ENCODE data around the gene ALOX15B.

Gene ALOX15B

DNA sequence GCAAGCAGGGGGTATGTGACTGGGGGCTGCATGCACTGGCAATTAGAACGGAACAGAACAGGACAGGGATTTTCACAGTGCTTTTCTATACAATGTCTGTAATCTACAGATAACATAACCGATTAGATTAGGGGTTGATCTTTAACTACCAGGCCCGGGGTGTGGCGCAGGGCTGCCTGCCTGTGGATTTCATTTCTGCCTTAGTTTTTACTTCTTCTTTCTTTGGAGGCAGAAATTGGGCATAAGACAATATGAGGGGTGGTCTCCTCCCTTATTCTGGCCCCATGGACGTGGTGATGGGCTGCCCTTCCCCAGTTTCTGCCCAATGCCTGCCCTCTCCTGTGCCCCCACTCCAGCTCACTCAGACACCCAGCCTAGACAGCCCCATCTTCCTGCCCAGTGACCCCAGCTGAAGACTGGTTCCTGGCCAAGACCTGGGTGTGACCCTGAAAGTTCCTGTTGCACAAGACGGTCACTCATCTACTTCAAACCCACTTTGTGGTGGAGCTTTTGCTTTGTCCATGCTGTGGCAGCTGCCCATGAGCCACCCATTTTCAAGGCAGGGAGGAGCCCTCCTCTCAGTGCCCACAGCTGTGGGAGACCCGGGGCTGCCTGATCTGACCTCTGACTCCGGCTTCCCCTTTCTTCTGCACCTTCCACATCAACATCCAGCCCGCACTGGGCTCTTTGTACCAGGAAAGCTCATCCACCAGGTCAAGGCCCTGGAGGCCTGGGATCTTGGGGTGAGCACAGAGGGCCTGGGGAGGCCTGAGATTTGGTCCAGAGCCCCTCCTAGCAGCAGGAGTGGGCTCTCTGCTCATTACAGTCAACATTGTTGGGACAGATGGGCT is 30.1 kb downstream of the ALOX15B start:
- TF ChIP-seq EZH2phosphoT487 (IDR thresholded peaks at IDR 0.05; ENCODE audit: borderline replicate concordance) = no peak
- TF ChIP-seq, protein P1, sequence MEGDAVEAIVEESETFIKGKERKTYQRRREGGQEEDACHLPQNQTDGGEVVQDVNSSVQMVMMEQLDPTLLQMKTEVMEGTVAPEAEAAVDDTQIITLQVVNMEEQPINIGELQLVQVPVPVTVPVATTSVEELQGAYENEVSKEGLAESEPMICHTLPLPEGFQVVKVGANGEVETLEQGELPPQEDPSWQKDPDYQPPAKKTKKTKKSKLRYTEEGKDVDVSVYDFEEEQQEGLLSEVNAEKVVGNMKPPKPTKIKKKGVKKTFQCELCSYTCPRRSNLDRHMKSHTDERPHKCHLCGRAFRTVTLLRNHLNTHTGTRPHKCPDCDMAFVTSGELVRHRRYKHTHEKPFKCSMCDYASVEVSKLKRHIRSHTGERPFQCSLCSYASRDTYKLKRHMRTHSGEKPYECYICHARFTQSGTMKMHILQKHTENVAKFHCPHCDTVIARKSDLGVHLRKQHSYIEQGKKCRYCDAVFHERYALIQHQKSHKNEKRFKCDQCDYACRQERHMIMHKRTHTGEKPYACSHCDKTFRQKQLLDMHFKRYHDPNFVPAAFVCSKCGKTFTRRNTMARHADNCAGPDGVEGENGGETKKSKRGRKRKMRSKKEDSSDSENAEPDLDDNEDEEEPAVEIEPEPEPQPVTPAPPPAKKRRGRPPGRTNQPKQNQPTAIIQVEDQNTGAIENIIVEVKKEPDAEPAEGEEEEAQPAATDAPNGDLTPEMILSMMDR (conservative IDR thresholded peaks at IDR 0.05; ENCODE audit: low read length) = no peak
- Histone ChIP-seq H3K4me1 (ENCODE audit: insufficient read depth, low read length, poor library complexity, severe bottlenecking) (no peaks in the 10 kb centered on the region), H3K9me3 (ENCODE audit: insufficient read depth, low read depth, low read length) (no peaks in the 10 kb centered on the region), H3F3A (ENCODE audit: low read depth) (no peaks in the 10 kb centered on the region), H3K4me2 (ENCODE audit: low read depth, low read length, poor library complexity, severe bottlenecking) (no peak overlapping the region), H3K9ac (ENCODE audit: low read depth, low read length, poor library complexity, severe bottlenecking) (no peak overlapping the region), H3K4me3 (ENCODE audit: low read length, poor library complexity, severe bottlenecking) (no peak overlapping the region), H3K27me3 (ENCODE audit: insufficient read depth, low read length, poor library complexity, severe bottlenecking) (peaks cover under 1% of the 10 kb centered on the region), H2AFZ (ENCODE audit: low read length) (no peak overlapping the region), H3K36me3 (ENCODE audit: insufficient read depth, low read length) (no peaks in the 10 kb centered on the region), H3K79me2 (ENCODE audit: insufficient read depth, low read length) (no peaks in the 10 kb centered on the region), H3K9me2 (replicated peaks; ENCODE audit: low read depth, low read length) (no peaks in the 10 kb centered on the region), H4K20me1 (ENCODE audit: insufficient read depth, low read length, poor library complexity, severe bottlenecking) (no peaks in the 10 kb centered on the region)

DNA sequence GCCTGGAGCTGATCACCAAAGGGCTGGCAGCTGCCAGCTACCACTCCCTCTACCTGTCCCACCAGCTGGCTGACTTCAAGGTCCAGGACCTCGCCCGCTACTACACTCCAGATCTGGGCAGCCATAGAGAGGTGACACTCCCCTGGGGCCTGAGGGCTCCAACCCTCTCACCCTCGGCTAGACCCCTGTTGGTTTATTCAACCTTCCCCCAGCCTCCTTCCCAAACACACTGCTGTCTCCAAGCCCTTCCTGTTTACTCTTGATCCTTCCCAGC is 30.7 kb downstream of the ALOX15B start:
- TF ChIP-seq, protein P1 (conservative IDR thresholded peaks at IDR 0.05; ENCODE audit: low read length) = no peak
- no peak for TF ChIP-seq EZH2phosphoT487 (IDR thresholded peaks at IDR 0.05; ENCODE audit: borderline replicate concordance)
- peaks cover 6% of the 10 kb centered on the region for H3K27me3 ChIP-seq (ENCODE audit: insufficient read depth, low read length, poor library complexity, severe bottlenecking)

DNA sequence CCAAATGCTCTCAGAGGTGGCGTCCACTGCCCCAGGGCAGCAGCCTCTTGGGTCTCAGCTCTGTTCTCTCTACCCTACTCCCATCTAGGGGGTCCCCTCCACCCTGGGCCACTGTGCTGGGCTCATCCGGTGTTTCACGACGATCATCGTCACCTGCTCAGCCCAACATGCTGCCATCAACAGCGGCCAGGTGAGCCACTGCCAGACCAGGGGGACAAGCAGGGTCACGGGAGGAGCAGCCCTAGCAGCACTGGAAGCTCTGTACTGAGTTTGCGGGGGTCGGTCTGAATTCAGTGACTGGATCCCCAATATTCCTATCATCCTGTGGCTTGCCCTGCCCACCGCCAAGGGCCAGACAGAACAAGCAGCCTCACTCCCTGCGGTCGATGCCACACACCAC is 32.6 kb downstream of the ALOX15B start:
- H3K27me3 ChIP-seq (ENCODE audit: insufficient read depth, low read length, poor library complexity, severe bottlenecking) = peaks cover 7% of the 10 kb centered on the region
- H3K9ac ChIP-seq (ENCODE audit: low read depth, low read length, poor library complexity, severe bottlenecking) = no peak overlapping the region
- H3K36me3 ChIP-seq (ENCODE audit: insufficient read depth, low read length) = no peaks in the 10 kb centered on the region
- no peak overlapping the region for H2AFZ ChIP-seq (ENCODE audit: low read length)
- no peak overlapping the region for H3K4me3 ChIP-seq (ENCODE audit: low read length, poor library complexity, severe bottlenecking)
- no peaks in the 10 kb centered on the region for H3K9me2 ChIP-seq (replicated peaks; ENCODE audit: low read depth, low read length)
- H4K20me1 ChIP-seq (ENCODE audit: insufficient read depth, low read length, poor library complexity, severe bottlenecking) = no peaks in the 10 kb centered on the region
- H3K79me2 ChIP-seq (ENCODE audit: insufficient read depth, low read length) = no peaks in the 10 kb centered on the region
- no peaks in the 10 kb centered on the region for H3K4me1 ChIP-seq (ENCODE audit: insufficient read depth, low read length, poor library complexity, severe bottlenecking)
- no peaks in the 10 kb centered on the region for H3K9me3 ChIP-seq (ENCODE audit: insufficient read depth, low read depth, low read length)
- TF ChIP-seq, protein P1 (conservative IDR thresholded peaks at IDR 0.05; ENCODE audit: low read length) = no peak
- no peak for TF ChIP-seq EZH2phosphoT487 (IDR thresholded peaks at IDR 0.05; ENCODE audit: borderline replicate concordance)
- no peak overlapping the region for H3K4me2 ChIP-seq (ENCODE audit: low read depth, low read length, poor library complexity, severe bottlenecking)
- no peaks in the 10 kb centered on the region for H3F3A ChIP-seq (ENCODE audit: low read depth)

More for the DNA sequence above, 30.7 kb downstream of the ALOX15B start:
- H3K9me3 ChIP-seq (ENCODE audit: insufficient read depth, low read depth, low read length) = no peaks in the 10 kb centered on the region
- H3K9me2 ChIP-seq (replicated peaks; ENCODE audit: low read depth, low read length) = no peaks in the 10 kb centered on the region
- no peaks in the 10 kb centered on the region for H4K20me1 ChIP-seq (ENCODE audit: insufficient read depth, low read length, poor library complexity, severe bottlenecking)
- H3K4me2 ChIP-seq (ENCODE audit: low read depth, low read length, poor library complexity, severe bottlenecking) = no peak overlapping the region
- no peaks in the 10 kb centered on the region for H3K4me1 ChIP-seq (ENCODE audit: insufficient read depth, low read length, poor library complexity, severe bottlenecking)
- H3K79me2 ChIP-seq (ENCODE audit: insufficient read depth, low read length) = no peaks in the 10 kb centered on the region
- no peaks in the 10 kb centered on the region for H3F3A ChIP-seq (ENCODE audit: low read depth)
- H3K9ac ChIP-seq (ENCODE audit: low read depth, low read length, poor library complexity, severe bottlenecking) = no peak overlapping the region
- no peaks in the 10 kb centered on the region for H3K36me3 ChIP-seq (ENCODE audit: insufficient read depth, low read length)
- no peak overlapping the region for H2AFZ ChIP-seq (ENCODE audit: low read length)
- no peak overlapping the region for H3K4me3 ChIP-seq (ENCODE audit: low read length, poor library complexity, severe bottlenecking)

Measured in Loucy (cell line).